ENCODE data around the gene MLH3.

The MLH3 gene

GRCh38 chr14:74983343-74983742 lies 67.9 kb downstream of the MLH3 start:
- DNase-seq (ENCODE audit: low spot score) = no peak

GRCh38 chr14:74982661-74983060 lies 68.6 kb downstream of the MLH3 start:
- no peak for DNase-seq (ENCODE audit: low spot score)

GRCh38 chr14:74981833-74982232 lies 69.4 kb downstream of the MLH3 start:
- no peak for DNase-seq (ENCODE audit: low spot score)

GRCh38 chr14:74981462-74981782 lies 69.8 kb downstream of the MLH3 start:
- no peak for DNase-seq (ENCODE audit: low spot score)

- DNase-seq (ENCODE audit: low spot score) = no peak
Measured at GRCh38 chr14:74980731-74981461, 70.4 kb downstream of the MLH3 start.

GRCh38 chr14:74980398-74980730 lies 70.9 kb downstream of the MLH3 start:
- DNase-seq (ENCODE audit: low spot score) = no peak

- no peak for DNase-seq (ENCODE audit: low spot score)
Measured at GRCh38 chr14:74979442-74980397, 71.5 kb downstream of the MLH3 start.

GRCh38 chr14:74979029-74979428 lies 72.2 kb downstream of the MLH3 start:
- no peak for DNase-seq (ENCODE audit: low spot score)

GRCh38 chr14:74978416-74978947 lies 72.8 kb downstream of the MLH3 start:
- no peak for DNase-seq (ENCODE audit: low spot score)

GRCh38 chr14:74977901-74978385 lies 73.3 kb downstream of the MLH3 start:
- DNase-seq (ENCODE audit: low spot score) = no peak

- DNase-seq (ENCODE audit: low spot score) = no peak
Measured at GRCh38 chr14:74977164-74977900, 73.9 kb downstream of the MLH3 start.

- DNase-seq (ENCODE audit: low spot score) = no peak
Measured at GRCh38 chr14:74976264-74977113, 74.8 kb downstream of the MLH3 start.

GRCh38 chr14:74975059-74975810 lies 76.0 kb downstream of the MLH3 start:
- no peak for DNase-seq (ENCODE audit: low spot score)

- no peak for DNase-seq (ENCODE audit: low spot score)
Measured at GRCh38 chr14:74974364-74975058, 76.8 kb downstream of the MLH3 start.

- DNase-seq (ENCODE audit: low spot score) = no peak
Measured at GRCh38 chr14:74973905-74974363, 77.3 kb downstream of the MLH3 start.

GRCh38 chr14:74973003-74973653 lies 78.1 kb downstream of the MLH3 start:
- DNase-seq (ENCODE audit: low spot score) = no peak

- DNase-seq (ENCODE audit: low spot score) = no peak
Measured at GRCh38 chr14:74968811-74969210, 82.5 kb downstream of the MLH3 start.

GRCh38 chr14:74965486-74966153 lies 85.6 kb downstream of the MLH3 start:
- no peak for DNase-seq (ENCODE audit: low spot score)

Data from HuH-7.5 (cell line).